ENCODE measurements around the gene CAMTA1. TPM values are rescaled to one million over a fixed set of nuclear protein-coding genes. Genes with fewer than 3 reads are reported as not detected.

The CAMTA1 gene
- total RNA-seq, 1 experiment from 2014 or later = 69.5 TPM

DNA sequence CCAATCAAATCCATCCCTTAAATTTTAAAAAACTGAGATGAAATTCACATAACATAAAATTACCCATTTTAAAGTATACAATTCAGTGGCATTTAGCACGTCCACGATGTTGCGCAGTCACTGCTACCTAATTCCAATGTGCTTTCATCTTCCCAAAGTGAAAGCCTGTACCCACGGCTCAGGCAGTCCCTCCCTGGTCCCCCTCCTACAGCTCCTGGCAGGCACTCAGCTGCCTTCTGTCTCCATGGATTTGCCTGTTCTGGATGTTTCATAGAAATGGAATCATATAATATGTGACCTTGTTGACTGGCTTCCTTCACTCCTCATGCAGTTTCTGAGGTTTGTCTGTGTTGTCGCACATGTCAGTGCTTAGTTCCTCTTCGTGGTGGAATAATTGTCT is 386.3 kb downstream of the CAMTA1 start (continued):
- no peak for TF ChIP-seq POLR2A (IDR thresholded peaks at IDR 0.05; ENCODE audit: borderline replicate concordance, extremely low read depth, insufficient read depth, insufficient read length)
- no peak for TF ChIP-seq POLR2AphosphoS5 (IDR thresholded peaks at IDR 0.05; ENCODE audit: low read depth, low read length)
- TF ChIP-seq SP1 (IDR thresholded peaks at IDR 0.05; ENCODE audit: low read depth) = no peak

DNA sequence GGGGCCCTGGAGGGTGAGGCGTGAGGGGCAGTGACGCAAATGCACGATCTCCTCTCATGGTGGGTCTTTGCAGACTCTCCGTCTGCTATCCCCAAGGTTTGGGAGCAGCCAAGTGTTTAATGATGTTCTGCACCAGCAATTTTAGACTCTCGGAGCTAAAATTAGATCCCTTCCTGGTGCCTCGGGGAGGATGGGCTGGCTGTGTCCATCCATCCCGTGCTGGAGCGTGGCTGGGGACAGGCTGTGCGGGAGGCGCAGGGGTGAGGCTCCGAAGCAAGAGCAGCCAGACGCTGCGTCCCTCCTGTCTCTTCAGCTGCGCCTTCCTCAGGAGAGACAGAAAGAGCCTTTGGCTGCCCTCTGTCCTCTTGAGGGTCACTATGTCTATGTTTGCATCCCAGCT is 387.6 kb downstream of the CAMTA1 start:
- ChIA-PET POLR2A (no interaction called here), RAD21 (ENCODE audit: low non-redundant PET in 1 of 2, low total read pairs in 2 of 2, uncharacterized antibody in 2 of 2, unreplicated experiment in 2 of 2) (no interaction called here), CTCF (no interaction called here)
- Histone ChIP-seq H3K4me2 (ENCODE audit: low read length) (no peak overlapping the region), H3K27me3 (ENCODE audit: insufficient read depth, low read length) (peaks cover 13% of the 10 kb centered on the region), H3K79me2 (ENCODE audit: insufficient read depth, low read length) (no peaks in the 10 kb centered on the region), H4K20me1 (ENCODE audit: insufficient read depth) (no peaks in the 10 kb centered on the region), H3K27ac (ENCODE audit: low read depth, low read length) (no peak overlapping the region), H3K9me3 (ENCODE audit: control insufficient read depth in 1 of 2, insufficient read depth in 1 of 2, low read depth in 1 of 2, low read length in 2 of 2) (no peaks in the 10 kb centered on the region), H3K9ac (ENCODE audit: low read length) (no peak overlapping the region), H3K36me3 (ENCODE audit: control insufficient read depth in 1 of 2, insufficient read depth in 2 of 2, low read length in 2 of 2) (no peaks in the 10 kb centered on the region), H2AFZ (ENCODE audit: low read depth, low read length, poor library complexity, severe bottlenecking) (no peak overlapping the region), H3K9me2 (ENCODE audit: insufficient read depth) (no peaks in the 10 kb centered on the region), H3K4me3 (replicated peaks in 1 of 2; ENCODE audit: low read depth in 1 of 2, low read length in 2 of 2) (no peak overlapping the region), H3K4me1 (ENCODE audit: control insufficient read depth in 1 of 2, insufficient read depth in 2 of 2, low read length in 2 of 2) (no peaks in the 10 kb centered on the region)
- intact Hi-C loops (cut with micrococcal nuclease) = no loop called here
- no TSS peak for BruUV-seq (replicated peaks)
- no peak for ATAC-seq
- TF ChIP-seq EZH2phosphoT487 (IDR thresholded peaks at IDR 0.05; ENCODE audit: borderline replicate concordance) (no peak), CBX3 (IDR thresholded peaks at IDR 0.05; ENCODE audit: low read depth) (no peak), ZNF274 (IDR thresholded peaks at IDR 0.05; ENCODE audit: low read depth, low read length) (no peak), SP1 (IDR thresholded peaks at IDR 0.05; ENCODE audit: low read depth) (no peak), POLR2AphosphoS5 (IDR thresholded peaks at IDR 0.05; ENCODE audit: low read depth, low read length) (no peak)
- TF ChIP-seq, protein P1, sequence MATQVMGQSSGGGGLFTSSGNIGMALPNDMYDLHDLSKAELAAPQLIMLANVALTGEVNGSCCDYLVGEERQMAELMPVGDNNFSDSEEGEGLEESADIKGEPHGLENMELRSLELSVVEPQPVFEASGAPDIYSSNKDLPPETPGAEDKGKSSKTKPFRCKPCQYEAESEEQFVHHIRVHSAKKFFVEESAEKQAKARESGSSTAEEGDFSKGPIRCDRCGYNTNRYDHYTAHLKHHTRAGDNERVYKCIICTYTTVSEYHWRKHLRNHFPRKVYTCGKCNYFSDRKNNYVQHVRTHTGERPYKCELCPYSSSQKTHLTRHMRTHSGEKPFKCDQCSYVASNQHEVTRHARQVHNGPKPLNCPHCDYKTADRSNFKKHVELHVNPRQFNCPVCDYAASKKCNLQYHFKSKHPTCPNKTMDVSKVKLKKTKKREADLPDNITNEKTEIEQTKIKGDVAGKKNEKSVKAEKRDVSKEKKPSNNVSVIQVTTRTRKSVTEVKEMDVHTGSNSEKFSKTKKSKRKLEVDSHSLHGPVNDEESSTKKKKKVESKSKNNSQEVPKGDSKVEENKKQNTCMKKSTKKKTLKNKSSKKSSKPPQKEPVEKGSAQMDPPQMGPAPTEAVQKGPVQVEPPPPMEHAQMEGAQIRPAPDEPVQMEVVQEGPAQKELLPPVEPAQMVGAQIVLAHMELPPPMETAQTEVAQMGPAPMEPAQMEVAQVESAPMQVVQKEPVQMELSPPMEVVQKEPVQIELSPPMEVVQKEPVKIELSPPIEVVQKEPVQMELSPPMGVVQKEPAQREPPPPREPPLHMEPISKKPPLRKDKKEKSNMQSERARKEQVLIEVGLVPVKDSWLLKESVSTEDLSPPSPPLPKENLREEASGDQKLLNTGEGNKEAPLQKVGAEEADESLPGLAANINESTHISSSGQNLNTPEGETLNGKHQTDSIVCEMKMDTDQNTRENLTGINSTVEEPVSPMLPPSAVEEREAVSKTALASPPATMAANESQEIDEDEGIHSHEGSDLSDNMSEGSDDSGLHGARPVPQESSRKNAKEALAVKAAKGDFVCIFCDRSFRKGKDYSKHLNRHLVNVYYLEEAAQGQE (IDR thresholded peaks at IDR 0.05; ENCODE audit: low read depth) = no peak
- TF ChIP-seq, protein P2, sequence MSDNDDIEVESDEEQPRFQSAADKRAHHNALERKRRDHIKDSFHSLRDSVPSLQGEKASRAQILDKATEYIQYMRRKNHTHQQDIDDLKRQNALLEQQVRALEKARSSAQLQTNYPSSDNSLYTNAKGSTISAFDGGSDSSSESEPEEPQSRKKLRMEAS (IDR thresholded peaks at IDR 0.05) = no peak
- DNase-seq (ENCODE audit: low read depth, low spot score) = no peak

Data from HCT116 (cell line).